MCF 10A (cell line): ENCODE results near the gene FAM89B. TPM values are rescaled to one million over a fixed set of nuclear protein-coding genes. Genes with fewer than 3 reads are reported as not detected.

Source experiments
- BruUV-seq: library from RNA; stranded (reverse); fragments of 400-500 nt; replicated peaks from 2 replicates; lab custom pipeline; 2021; lab: Mats Ljungman, UMichigan
- CTCF ChIA-PET: fragments of 300-600 bp; sonication (Branson Sonifier 250); formaldehyde crosslinking; extraction: SDS; loops from one replicate; lab custom pipeline; 2021; ENCODE audit warnings: antibody characterized with exemption, inconsistent platforms; lab: Yijun Ruan, JAX
- POLR2A ChIA-PET: fragments of 300-600, 350-650 bp; sonication (Branson Sonifier 250); formaldehyde crosslinking; extraction: SDS; loops from one replicate; lab custom pipeline; 2020; ENCODE audit warnings: antibody characterized with exemption, inconsistent platforms; lab: Yijun Ruan, JAX
- DNase-seq: peaks from one replicate; pipeline ENCODE4 v3.0.0-alpha.2; 2018; ENCODE audit not compliant: unreplicated experiment
- H3K27ac Mint-ChIP-seq: one replicate; pipeline ENCODE4 v1.8.0; 2022; ENCODE audit warnings: mild to moderate bottlenecking, low read depth, mixed read lengths; ENCODE audit not compliant: unreplicated experiment
- H3K27me3 Mint-ChIP-seq: one replicate; pipeline ENCODE4 v1.8.0; 2022; ENCODE audit warnings: mixed read lengths; ENCODE audit not compliant: insufficient read depth, unreplicated experiment
- H3K36me3 Mint-ChIP-seq: one replicate; pipeline ENCODE4 v1.8.0; 2022; ENCODE audit warnings: mild to moderate bottlenecking, moderate library complexity, mixed read lengths; ENCODE audit not compliant: insufficient read depth, unreplicated experiment
- H3K4me1 Mint-ChIP-seq: one replicate; pipeline ENCODE4 v1.8.0; 2022; ENCODE audit warnings: mixed read lengths; ENCODE audit not compliant: insufficient read depth, unreplicated experiment
- H3K4me3 Mint-ChIP-seq: one replicate; pipeline ENCODE4 v1.8.0; 2022; ENCODE audit warnings: mild to moderate bottlenecking, moderate library complexity, mixed read lengths; ENCODE audit not compliant: unreplicated experiment
- H3K9me3 Mint-ChIP-seq: one replicate; pipeline ENCODE4 v1.8.0; 2022; ENCODE audit warnings: mixed read lengths; ENCODE audit not compliant: unreplicated experiment
- CTCF ChIP-seq: fragments of 200-600 bp; IDR thresholded peaks from one replicate; pipeline ENCODE4 v1.8.0; 2022; ENCODE audit warnings: antibody characterized with exemption, mild to moderate bottlenecking; ENCODE audit not compliant: unreplicated experiment
- intact Hi-C: fragments of 100-400 bp; cut with micrococcal nuclease; formaldehyde crosslinking; loops from 2 replicates; pipeline ENCODE4 v1.14.1; 2022
- total RNA-seq: library from RNA; stranded (reverse); gene quantifications from 2 replicates; pipeline ENCODE4 v1.2.3, GENCODE V29; 2022

FAM89B gene
- total RNA-seq, 1 experiment from 2014 or later, result 16.7 TPM

GRCh38 chr11:65555693-65556231, 16.6 kb upstream of the FAM89B start:
- H3K27me3 Mint-ChIP-seq, result no peaks in the 10 kb centered on the region
- CTCF ChIA-PET, result interaction anchor here (0.6 to 1.5 kb wide), 7 partner anchors 11 to 174 kb away, joined by 3 to 7 read pairs (median 3); no protein-coding TSS in a partner anchor
- TF ChIP-seq CTCF, result no peak
- no peaks in the 10 kb centered on the region for H3K9me3 Mint-ChIP-seq
- DNase-seq, result peak; percentile 95
- no peak overlapping the region for H3K27ac Mint-ChIP-seq
- no peaks in the 10 kb centered on the region for H3K36me3 Mint-ChIP-seq
- POLR2A ChIA-PET, result interaction anchor here (0.6 to 1.3 kb wide), 5 partner anchors 11 to 60 kb away, joined by 3 to 5 read pairs (median 3); partner anchors contain the start of genes EHBP1L1, FAM89B and PCNX3
- peak overlapping the region; percentile 45 for H3K4me3 Mint-ChIP-seq
- intact Hi-C loops, result loop anchor here (2.0 kb wide), 1 partner anchor 15 kb away; no protein-coding TSS in a partner anchor
- H3K4me1 Mint-ChIP-seq, result peaks cover 40% of the 10 kb centered on the region
- no TSS peak for BruUV-seq

GRCh38 chr11:65556470-65557279, 15.7 kb upstream of the FAM89B start:
- no TSS peak for BruUV-seq
- DNase-seq, result peak; percentile 44
- intact Hi-C loops, result loop anchor here (2.0 kb wide), 1 partner anchor 16 kb away; no protein-coding TSS in a partner anchor

GRCh38 chr11:65557280-65558001, 14.9 kb upstream of the FAM89B start:
- Mint-ChIP-seq H3K4me1 (peaks cover 47% of the 10 kb centered on the region), H3K27me3 (no peaks in the 10 kb centered on the region), H3K9me3 (no peaks in the 10 kb centered on the region), H3K27ac (no peak overlapping the region), H3K36me3 (no peaks in the 10 kb centered on the region), H3K4me3 (peak overlapping the region; percentile 66)
- intact Hi-C loops, result loop anchor here (2.0 kb wide), 1 partner anchor 17 kb away; no protein-coding TSS in a partner anchor
- no TSS peak for BruUV-seq
- ChIA-PET CTCF (interaction anchor here (0.7 to 1.4 kb wide), 2 partner anchors 16 to 53 kb away, joined by 3 to 7 read pairs; no protein-coding TSS in a partner anchor), POLR2A (interaction anchor here (0.6 to 1.3 kb wide), 4 partner anchors 9 to 175 kb away, joined by 3 to 5 read pairs (median 4); partner anchors contain the start of genes FAM89B and PCNX3)
- no peak for TF ChIP-seq CTCF
- no peak for DNase-seq

More at GRCh38 chr11:65556470-65557279, 15.7 kb upstream of the FAM89B start:
- ChIA-PET CTCF (interaction anchor here (0.6 to 1.4 kb wide), 2 partner anchors 16 to 387 kb away, joined by 3 to 7 read pairs; no protein-coding TSS in a partner anchor), POLR2A (interaction anchor here (0.6 to 1.3 kb wide), 4 partner anchors 10 to 175 kb away, joined by 3 to 5 read pairs (median 4); partner anchors contain the start of genes FAM89B and PCNX3)
- H3K36me3 Mint-ChIP-seq, result no peaks in the 10 kb centered on the region
- H3K9me3 Mint-ChIP-seq, result no peaks in the 10 kb centered on the region
- TF ChIP-seq CTCF, result no peak
- H3K4me3 Mint-ChIP-seq, result peak overlapping the region; percentile 66
- H3K4me1 Mint-ChIP-seq, result peaks cover 42% of the 10 kb centered on the region
- H3K27me3 Mint-ChIP-seq, result no peaks in the 10 kb centered on the region
- no peak overlapping the region for H3K27ac Mint-ChIP-seq
